HG03064 (cell line): Measurements from ENCODE around the gene ALPI.

Experiments
- ATAC-seq: cut with Tn5 transposase; IDR thresholded peaks from one replicate; pipeline ENCODE4 v1.9.1; 2021; ENCODE audit warnings: low read depth; ENCODE audit not compliant: unreplicated experiment

Gene ALPI

GRCh38 chr2:232494542-232494941 is 38.6 kb downstream of the ALPI start:
- no peak for ATAC-seq

- ATAC-seq: no peak
Measured at GRCh38 chr2:232495292-232495691, 39.3 kb downstream of the ALPI start.

GRCh38 chr2:232496501-232497270 is 40.7 kb downstream of the ALPI start:
- no peak for ATAC-seq

- no peak for ATAC-seq
Measured at GRCh38 chr2:232497348-232497747, 41.4 kb downstream of the ALPI start.

GRCh38 chr2:232498452-232498851 is 42.5 kb downstream of the ALPI start:
- no peak for ATAC-seq

- no peak for ATAC-seq
Measured at GRCh38 chr2:232501331-232501771, 45.4 kb downstream of the ALPI start.

GRCh38 chr2:232501794-232502390 is 45.9 kb downstream of the ALPI start:
- ATAC-seq: no peak

GRCh38 chr2:232502511-232502910 is 46.6 kb downstream of the ALPI start:
- ATAC-seq: no peak

GRCh38 chr2:232502911-232503808 is 47.2 kb downstream of the ALPI start:
- ATAC-seq: no peak

GRCh38 chr2:232503809-232504323 is 47.9 kb downstream of the ALPI start:
- ATAC-seq: no peak

- no peak for ATAC-seq
Measured at GRCh38 chr2:232504438-232504837, 48.5 kb downstream of the ALPI start.

- ATAC-seq: no peak
Measured at GRCh38 chr2:232505856-232506255, 49.9 kb downstream of the ALPI start.

GRCh38 chr2:232506709-232507108 is 50.8 kb downstream of the ALPI start:
- no peak for ATAC-seq

- ATAC-seq: no peak
Measured at GRCh38 chr2:232508251-232508650, 52.3 kb downstream of the ALPI start.
